ENCODE measurements around the gene RRAD.

- TF ChIP-seq CTCF (IDR thresholded peaks at IDR 0.05; ENCODE audit: poor library complexity, severe bottlenecking): no peak
- no peak for TF ChIP-seq POLR2AphosphoS5 (IDR thresholded peaks at IDR 0.05)
- TF ChIP-seq EZH2 (IDR thresholded peaks at IDR 0.05; ENCODE audit: borderline replicate concordance, insufficient read depth, low read length, poor library complexity, severe bottlenecking): no peak
Measured at GRCh38 chr16:66885491-66885890, 39.8 kb downstream of the RRAD start.
